Glomerular endothelial cell (primary cell): ENCODE results near the gene ZNF385C. TPM values are rescaled to one million over a fixed set of nuclear protein-coding genes. Genes with fewer than 3 reads are reported as not detected.

Experiments used
- DNase-seq: peaks from one replicate; pipeline ENCODE4 v3.0.0-alpha.2; 2011; ENCODE audit warnings: low read depth, low spot score; ENCODE audit errors: extremely low read depth
- total RNA-seq: library from RNA; depleted of rRNA; stranded (reverse); fragments of >200 nt; gene quantifications from 2 replicates; pipeline ENCODE4 v1.2.3, GENCODE V29; 2015

The ZNF385C gene
- total RNA-seq, 1 donor from 2014 or later = not detected

DNA sequence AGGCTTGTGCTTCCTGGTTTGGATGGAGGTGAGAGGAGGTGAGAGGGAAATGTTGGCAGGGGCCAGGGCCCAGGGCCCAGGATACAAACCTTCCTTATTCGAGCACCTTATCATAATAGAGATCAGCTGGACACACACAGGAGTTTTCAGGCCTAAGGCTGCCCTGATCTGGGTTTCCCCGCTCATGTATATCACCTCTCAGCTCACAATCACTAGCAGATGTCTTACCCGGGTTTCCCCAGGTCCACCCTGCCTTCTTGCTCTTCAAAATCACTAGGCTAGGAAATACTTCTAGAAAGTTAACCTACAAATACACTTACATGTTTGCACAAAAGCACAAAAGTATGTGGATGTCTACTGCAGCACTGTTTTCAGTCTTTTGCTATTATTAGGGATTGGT is 28.6 kb upstream of the ZNF385C start:
- DNase-seq = no peak

DNA sequence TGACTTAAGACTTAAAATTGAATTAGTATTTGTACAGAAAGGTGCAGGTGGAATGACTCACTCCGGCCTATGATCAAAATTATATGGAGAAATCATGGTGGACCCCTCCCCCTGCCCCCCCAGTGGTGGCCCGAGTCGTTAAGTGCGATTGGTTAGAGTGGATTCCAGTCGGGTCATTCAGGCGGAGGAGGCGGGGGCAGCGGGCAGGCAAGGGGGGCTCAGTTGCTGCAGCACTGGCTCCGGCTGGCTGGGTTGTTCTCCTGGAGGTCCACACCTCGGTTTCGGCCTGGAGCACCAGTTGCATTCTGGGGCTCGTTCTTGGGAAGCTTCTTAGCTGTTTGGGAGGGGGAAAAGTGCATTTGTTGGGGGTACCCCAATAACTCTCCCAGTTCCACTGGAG is 27.3 kb upstream of the ZNF385C start:
- DNase-seq = no peak

DNA sequence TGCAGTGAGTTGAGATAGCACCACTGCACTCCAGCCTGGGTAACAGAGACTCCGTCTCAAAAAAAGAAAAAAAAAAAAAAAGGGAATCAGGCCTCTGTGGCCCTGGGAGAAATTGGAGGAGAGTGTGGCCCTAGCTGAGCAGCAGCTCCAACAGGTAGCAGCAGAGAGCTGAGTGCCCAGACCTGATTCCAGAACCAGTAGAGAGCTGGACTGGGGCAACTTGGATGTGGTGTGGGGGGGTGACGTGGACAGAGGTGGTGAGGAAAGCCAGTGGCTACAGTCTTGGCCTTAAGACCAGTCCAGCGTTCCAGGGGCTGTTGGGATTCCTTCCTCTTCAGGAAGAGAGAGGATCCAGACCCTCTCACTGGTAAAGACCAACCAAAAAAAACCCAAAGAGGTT is 26.0 kb upstream of the ZNF385C start:
- DNase-seq = no peak

DNA sequence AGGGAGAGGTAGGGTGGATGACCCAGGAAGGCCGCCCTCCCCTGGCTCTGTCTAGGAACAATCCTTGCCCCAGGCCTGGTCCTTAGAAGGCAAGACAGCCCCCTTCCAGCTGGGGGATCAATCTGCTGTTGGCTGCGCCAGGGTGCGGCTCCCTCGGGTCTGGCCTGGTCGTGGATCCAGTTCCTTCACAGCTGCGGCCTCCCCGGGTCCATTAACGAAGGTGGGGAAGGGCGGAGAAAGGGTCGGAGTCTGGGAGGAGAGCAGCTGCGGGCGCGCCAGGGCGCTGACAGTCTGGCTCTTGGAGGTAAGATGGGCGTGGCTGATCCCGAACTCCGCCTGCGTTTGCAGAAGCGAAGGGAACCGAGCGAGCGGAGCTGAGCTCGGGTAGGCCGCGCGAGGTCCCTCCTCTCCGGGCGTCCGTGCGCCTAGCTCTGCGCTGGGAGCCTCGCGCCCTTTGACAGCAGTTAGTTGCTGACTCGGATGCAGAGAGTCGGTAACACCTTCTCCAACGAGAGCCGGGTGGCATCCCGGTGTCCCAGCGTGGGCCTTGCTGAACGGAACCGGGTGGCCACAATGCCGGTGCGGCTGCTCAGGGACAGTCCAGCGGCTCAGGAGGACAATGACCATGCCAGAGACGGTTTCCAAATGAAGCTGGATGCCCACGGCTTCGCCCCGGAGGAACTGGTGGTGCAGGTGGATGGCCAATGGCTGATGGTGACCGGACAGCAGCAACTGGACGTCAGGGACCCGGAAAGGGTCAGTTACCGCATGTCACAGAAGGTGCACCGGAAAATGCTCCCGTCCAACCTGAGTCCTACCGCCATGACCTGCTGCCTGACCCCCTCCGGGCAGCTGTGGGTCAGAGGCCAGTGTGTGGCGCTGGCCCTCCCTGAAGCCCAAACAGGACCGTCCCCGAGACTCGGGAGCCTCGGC is 24.4 kb upstream of the ZNF385C start, which contains the start of gene HSPB9:
HSPB9 (plus strand) TSS at position 434 of the 933 bp plus-strand sequence; CDS start at position 481, 47 bp downstream.
- DNase-seq = no peak

- DNase-seq = no peak
Measured at GRCh38 chr17:42120770-42121769, 22.8 kb upstream of the ZNF385C start, which contains the start of gene KAT2A. Gene KAT2A, minus strand, starts transcription at chr17:42121367. Its CDS starts 63 bp downstream, at chr17:42121304.

- no peak for DNase-seq
Measured at GRCh38 chr17:42120161-42120769, 22.0 kb upstream of the ZNF385C start.

DNA sequence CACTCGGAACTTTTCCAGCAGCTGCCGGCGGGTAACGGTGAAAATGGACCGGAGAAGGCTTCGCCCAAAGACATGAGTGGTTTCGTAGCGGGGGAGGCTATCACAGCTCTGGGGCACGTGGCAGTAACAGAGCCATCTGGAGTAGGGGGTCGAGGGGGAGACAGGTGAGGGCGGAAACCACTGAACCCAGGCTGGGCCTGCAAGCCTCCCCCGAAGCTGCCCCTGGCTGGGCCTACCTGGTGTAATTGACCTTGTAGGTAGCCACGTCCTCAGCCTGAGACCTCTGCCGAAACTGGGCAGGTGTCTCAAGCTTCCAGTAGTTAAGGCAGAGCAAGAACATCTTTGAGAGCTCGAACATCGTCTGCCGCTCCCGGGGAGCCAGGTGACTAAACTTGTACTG is 21.0 kb upstream of the ZNF385C start:
- DNase-seq = no peak

DNA sequence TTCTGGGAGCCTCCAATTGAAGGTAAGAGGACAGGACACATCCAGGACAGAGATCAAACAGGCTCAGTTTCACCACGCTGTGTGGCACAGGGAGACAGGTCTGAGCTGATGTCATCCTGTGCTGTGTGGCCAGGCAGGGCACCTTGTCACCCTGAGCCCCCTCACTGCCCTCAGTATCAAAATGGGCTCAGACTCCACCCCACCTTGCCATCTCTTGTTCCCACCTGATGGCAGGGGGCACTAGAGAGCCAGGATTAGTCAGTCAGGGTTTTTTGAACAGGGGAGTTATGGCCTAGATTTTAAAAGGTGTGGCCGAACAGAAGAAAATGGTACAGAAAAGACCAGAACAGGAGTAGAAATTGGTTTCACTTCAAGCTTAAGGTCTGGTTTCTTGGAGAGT is 20.3 kb upstream of the ZNF385C start:
- DNase-seq = no peak

DNA sequence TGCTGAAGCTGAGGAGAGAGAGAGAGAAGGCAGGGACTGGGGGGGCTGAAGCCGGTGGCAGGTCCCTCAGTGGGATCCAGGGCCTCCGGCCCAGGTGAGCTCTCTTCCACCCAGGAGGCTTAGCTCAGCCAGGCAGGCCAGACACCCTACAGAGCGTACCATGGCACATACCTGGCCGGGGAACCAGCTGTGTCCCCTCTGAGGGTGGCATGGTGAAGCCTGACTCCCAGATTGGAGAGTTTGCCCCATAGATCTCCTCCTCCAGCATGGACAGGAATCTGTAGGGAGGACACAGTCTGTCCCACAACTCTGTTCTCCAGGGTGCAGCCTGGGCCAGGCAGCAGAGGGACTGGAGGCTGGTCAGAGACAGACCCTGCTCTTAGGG is 19.8 kb upstream of the ZNF385C start:
- DNase-seq = no peak

DNA sequence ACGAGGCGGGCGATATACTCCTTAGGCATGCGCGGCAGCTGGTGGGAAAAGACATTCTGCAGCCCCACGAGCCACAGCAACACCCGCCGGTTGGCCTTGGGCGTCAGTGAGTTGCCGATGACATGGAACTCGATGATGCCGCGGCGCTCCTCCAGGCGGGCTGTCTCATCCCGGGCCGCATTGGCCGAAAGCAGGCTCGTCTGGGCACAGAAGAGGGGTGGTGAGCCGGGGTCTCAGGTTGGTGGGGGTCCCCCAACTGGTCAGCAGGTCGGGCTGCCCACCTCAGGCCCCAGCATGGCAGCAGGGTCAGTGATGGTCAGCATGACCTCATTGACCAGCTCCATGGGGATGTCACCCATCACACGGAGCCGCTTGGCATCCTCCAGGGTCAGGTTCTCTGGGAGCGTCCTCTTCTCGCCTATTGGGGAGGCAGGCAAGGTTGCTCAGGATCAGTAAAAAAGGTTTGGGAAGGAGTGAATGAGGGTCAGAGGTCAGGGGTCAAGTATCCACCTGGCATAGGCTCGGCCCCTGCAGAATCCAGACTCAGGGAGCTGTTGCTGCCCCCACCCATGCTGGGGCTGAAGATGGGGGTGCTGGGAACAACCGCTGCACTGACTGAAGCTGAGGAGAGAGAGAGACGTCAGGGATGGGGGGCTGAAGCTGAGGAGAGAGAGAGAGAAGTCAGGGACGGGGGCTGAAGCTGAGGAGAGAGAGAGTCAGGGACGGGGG is 19.3 kb upstream of the ZNF385C start:
- DNase-seq = no peak

DNA sequence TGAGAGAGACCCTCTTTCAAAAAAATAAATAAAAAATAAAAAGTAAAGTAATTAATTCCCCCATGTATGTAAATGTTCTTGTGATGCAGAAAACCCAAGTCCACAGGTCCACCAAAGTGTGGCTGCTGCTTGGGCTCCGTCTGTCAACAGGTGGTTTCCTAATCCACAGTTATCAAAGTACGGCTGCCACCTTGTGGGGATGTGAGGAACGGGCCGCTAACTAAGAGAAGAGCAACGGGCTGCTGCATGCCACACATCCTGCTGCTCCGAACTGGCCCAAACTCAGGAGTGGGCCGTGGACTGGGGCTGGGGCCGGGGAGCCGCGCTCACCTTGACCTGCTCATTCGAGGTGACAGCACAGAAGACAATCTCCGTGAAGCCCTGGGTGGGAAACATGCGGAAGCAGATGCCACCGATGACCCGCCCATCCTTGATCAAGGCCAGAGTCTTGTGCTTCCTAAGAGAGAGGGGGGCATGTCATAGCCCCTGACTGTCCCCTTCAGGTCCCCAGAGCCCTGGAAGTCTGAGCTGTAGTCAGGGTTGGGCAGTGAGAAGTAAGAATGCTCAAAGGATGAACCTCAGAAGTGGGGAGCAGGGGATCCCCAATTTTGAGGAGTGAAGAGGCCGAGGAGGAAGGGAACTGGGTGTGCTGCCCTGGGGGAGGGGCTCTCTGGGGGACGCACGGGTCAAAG is 18.6 kb upstream of the ZNF385C start:
- no peak for DNase-seq

DNA sequence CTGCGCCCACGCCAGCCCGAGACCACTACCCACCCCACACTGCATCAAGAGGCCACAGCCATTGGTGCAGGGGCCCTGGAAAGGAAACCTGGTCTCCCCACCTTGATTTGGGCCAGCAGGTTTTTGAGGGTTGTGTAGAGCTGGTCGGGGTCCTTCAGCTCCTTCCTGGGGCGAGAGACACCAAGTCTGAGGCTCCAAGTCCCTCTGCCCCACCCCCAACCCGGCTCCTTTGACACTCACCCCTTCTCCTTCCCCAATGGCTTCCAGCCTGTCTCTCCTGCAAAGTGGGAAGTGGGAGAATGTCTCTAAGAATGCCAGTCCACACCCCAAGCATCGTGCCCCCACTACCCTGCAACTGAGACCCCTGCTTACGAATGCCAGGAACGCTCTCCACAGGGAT is 15.8 kb upstream of the ZNF385C start:
- no peak for DNase-seq

- DNase-seq = no peak
Measured at GRCh38 chr17:42113293-42114069, 15.2 kb upstream of the ZNF385C start.

GRCh38 chr17:42112552-42113176 is 14.4 kb upstream of the ZNF385C start, which contains the start of gene DHX58:
Gene DHX58, minus strand, starts transcription at chr17:42112714. Its CDS starts 822 bp downstream, at chr17:42111892.
- DNase-seq = no peak

DNA sequence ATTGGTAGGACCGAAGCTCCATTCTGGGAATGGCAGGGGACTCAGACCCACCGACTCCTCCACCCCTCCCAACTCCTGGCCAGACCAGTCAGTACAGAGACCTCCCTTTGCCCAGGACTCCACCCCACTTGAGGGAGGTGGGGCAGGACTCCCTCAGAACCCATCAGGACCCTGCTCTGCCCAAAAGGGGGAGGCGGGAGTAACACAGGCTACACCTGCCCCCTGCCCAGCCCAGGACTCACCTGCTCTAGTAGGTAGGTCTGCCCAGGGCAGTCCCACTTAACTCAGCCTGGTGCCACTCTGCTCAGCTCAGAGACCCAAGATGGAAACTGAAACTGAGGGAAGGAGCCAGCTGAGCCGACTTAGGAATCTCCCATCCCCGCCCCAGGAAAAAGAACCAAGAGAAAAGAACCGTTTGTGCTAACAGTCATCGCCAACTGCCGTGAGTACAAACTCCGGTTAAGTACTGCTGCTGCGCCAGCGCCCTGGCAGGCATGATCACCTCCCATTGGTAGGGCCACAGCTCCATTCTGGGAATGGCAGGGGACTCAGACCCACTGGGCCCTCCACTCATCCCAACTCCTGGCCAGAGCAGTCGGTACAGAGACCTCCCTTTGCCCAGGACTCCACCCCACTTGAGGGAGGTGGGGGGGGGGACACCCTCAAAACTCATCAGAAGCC is 13.7 kb upstream of the ZNF385C start:
- DNase-seq = no peak

GRCh38 chr17:42111265-42111636 is 13.0 kb upstream of the ZNF385C start:
- DNase-seq = no peak
